Astrocyte (in vitro differentiated cells and primary cell): ENCODE measurements around the gene SOHLH2. TPM values are rescaled to one million over a fixed set of nuclear protein-coding genes. Genes with fewer than 3 reads are reported as not detected.

Experiments used
- DNase-seq: peaks from one replicate; pipeline ENCODE4 v3.0.0-alpha.2; 2010; ENCODE audit warnings: low read depth
- FAIRE-seq: peaks from 2 replicates; lab custom pipeline; 2011; peaks lifted over from hg19 to GRCh38; lab: Jason Lieb, UNC
- H2AFZ ChIP-seq: 2 replicates; pipeline ENCODE4 v1.6.0; 2012; ENCODE audit warnings: low read depth, low read length, inconsistent platforms
- H3K27ac ChIP-seq: 2 replicates; pipeline ENCODE4 v1.5.1; 2011; ENCODE audit warnings: low read depth, low read length, inconsistent platforms
- H3K27me3 ChIP-seq: 2 replicates; pipeline ENCODE4 v1.6.0; 2011; ENCODE audit warnings: low read length, inconsistent platforms; ENCODE audit not compliant: insufficient read depth
- H3K36me3 ChIP-seq: 2 replicates; pipeline ENCODE4 v1.5.1; 2011; ENCODE audit warnings: low read length, inconsistent platforms; ENCODE audit not compliant: insufficient read depth
- H3K4me1 ChIP-seq: 2 replicates; pipeline ENCODE4 v1.5.1; 2011; ENCODE audit warnings: low read length, inconsistent platforms; ENCODE audit not compliant: insufficient read depth
- H3K4me2 ChIP-seq: 2 replicates; pipeline ENCODE4 v1.6.0; 2012; ENCODE audit warnings: low read length, inconsistent platforms
- H3K4me3 ChIP-seq: 2 replicates; pipeline ENCODE4 v1.5.1; 2011; ENCODE audit warnings: low read depth, mild to moderate bottlenecking, low read length, inconsistent platforms; ENCODE audit not compliant: insufficient read depth
- H3K79me2 ChIP-seq: 2 replicates; pipeline ENCODE4 v1.6.0; 2012; ENCODE audit warnings: mild to moderate bottlenecking, low read length, inconsistent platforms; ENCODE audit not compliant: insufficient read depth
- H3K9ac ChIP-seq: 2 replicates; pipeline ENCODE4 v1.6.0; 2012; ENCODE audit warnings: mild to moderate bottlenecking, low read length, inconsistent platforms
- H3K9me3 ChIP-seq: 2 replicates; pipeline ENCODE4 v1.5.1; 2012; ENCODE audit warnings: low read depth, mild to moderate bottlenecking, low read length, inconsistent platforms; ENCODE audit not compliant: insufficient read depth
- H4K20me1 ChIP-seq: 2 replicates; pipeline ENCODE4 v1.6.0; 2012; ENCODE audit warnings: low read length, inconsistent platforms; ENCODE audit not compliant: insufficient read depth
- H3K27ac Mint-ChIP-seq: one replicate; pipeline ENCODE4 v1.8.0; 2021; ENCODE audit warnings: mild to moderate bottlenecking, mixed read lengths; ENCODE audit not compliant: unreplicated experiment
- H3K27me3 Mint-ChIP-seq: one replicate; pipeline ENCODE4 v1.8.0; 2021; ENCODE audit warnings: low read depth, mixed read lengths; ENCODE audit not compliant: unreplicated experiment
- H3K36me3 Mint-ChIP-seq: one replicate; pipeline ENCODE4 v1.8.0; 2021; ENCODE audit warnings: low read depth, mixed read lengths; ENCODE audit not compliant: unreplicated experiment
- H3K4me1 Mint-ChIP-seq: one replicate; pipeline ENCODE4 v1.8.0; 2021; ENCODE audit warnings: low read depth, mixed read lengths; ENCODE audit not compliant: unreplicated experiment
- H3K4me3 Mint-ChIP-seq: one replicate; pipeline ENCODE4 v1.8.0; 2021; ENCODE audit warnings: mild to moderate bottlenecking, moderate library complexity, mixed read lengths; ENCODE audit not compliant: unreplicated experiment
- H3K9me3 Mint-ChIP-seq: one replicate; pipeline ENCODE4 v1.8.0; 2021; ENCODE audit warnings: mild to moderate bottlenecking, mixed read lengths; ENCODE audit not compliant: unreplicated experiment
- EZH2 ChIP-seq: IDR thresholded peaks from 2 replicates; pipeline ENCODE4 v1.6.1; 2012; ENCODE audit warnings: mild to moderate bottlenecking, low read length, inconsistent platforms; ENCODE audit not compliant: insufficient read depth
- total RNA-seq: library from RNA; stranded (reverse); gene quantifications from 2 replicates; pipeline ENCODE4 v1.2.1, GENCODE V29; 2021
- TF ChIP-seq, protein P1 (sequence below): IDR thresholded peaks from 2 replicates; pipeline ENCODE4 v1.5.1; 2011; ENCODE audit warnings: low read depth, mild to moderate bottlenecking, inconsistent platforms, low read length, moderate library complexity; ENCODE audit not compliant: insufficient read depth

The SOHLH2 gene
- total RNA-seq, 1 donor from 2014 or later: not detected

DNA sequence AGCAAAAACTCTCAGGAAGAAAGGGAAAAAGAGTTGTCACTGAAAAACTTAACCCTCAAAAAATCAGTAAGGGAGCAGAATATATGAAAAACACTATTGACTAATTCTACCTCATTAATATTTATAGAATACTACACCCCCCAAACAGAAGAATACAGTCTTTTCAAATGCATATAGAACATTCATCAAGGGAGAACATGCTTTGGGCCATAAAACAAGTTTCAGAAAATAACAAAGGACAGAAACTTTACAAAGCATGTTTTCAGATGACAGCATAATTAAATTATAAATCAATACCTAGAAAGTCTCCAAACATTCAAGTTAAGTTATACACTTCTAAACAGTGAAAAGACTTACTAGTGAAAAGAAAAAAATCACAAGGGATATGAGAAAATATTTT, 30.5 kb downstream of the SOHLH2 start:
- Histone ChIP-seq H3K27me3 (no peaks in the 10 kb centered on the region), H4K20me1 (no peaks in the 10 kb centered on the region), H3K27ac (no peak overlapping the region), H3K4me2 (no peak overlapping the region), H3K4me1 (no peaks in the 10 kb centered on the region), H3K36me3 (no peaks in the 10 kb centered on the region), H3K4me3 (no peak overlapping the region), H3K79me2 (no peaks in the 10 kb centered on the region), H3K9me3 (no peaks in the 10 kb centered on the region), H2AFZ (no peak overlapping the region), H3K9ac (no peak overlapping the region)
- DNase-seq: no peak
- H3K36me3 Mint-ChIP-seq: no peaks in the 10 kb centered on the region
- no peak overlapping the region for H3K27ac Mint-ChIP-seq
- TF ChIP-seq, protein P1, sequence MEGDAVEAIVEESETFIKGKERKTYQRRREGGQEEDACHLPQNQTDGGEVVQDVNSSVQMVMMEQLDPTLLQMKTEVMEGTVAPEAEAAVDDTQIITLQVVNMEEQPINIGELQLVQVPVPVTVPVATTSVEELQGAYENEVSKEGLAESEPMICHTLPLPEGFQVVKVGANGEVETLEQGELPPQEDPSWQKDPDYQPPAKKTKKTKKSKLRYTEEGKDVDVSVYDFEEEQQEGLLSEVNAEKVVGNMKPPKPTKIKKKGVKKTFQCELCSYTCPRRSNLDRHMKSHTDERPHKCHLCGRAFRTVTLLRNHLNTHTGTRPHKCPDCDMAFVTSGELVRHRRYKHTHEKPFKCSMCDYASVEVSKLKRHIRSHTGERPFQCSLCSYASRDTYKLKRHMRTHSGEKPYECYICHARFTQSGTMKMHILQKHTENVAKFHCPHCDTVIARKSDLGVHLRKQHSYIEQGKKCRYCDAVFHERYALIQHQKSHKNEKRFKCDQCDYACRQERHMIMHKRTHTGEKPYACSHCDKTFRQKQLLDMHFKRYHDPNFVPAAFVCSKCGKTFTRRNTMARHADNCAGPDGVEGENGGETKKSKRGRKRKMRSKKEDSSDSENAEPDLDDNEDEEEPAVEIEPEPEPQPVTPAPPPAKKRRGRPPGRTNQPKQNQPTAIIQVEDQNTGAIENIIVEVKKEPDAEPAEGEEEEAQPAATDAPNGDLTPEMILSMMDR: no peak
- no peak for TF ChIP-seq EZH2
- no peak for FAIRE-seq
- no peaks in the 10 kb centered on the region for H3K4me1 Mint-ChIP-seq
- no peak overlapping the region for H3K4me3 Mint-ChIP-seq
- H3K9me3 Mint-ChIP-seq: no peaks in the 10 kb centered on the region
- H3K27me3 Mint-ChIP-seq: no peaks in the 10 kb centered on the region

DNA sequence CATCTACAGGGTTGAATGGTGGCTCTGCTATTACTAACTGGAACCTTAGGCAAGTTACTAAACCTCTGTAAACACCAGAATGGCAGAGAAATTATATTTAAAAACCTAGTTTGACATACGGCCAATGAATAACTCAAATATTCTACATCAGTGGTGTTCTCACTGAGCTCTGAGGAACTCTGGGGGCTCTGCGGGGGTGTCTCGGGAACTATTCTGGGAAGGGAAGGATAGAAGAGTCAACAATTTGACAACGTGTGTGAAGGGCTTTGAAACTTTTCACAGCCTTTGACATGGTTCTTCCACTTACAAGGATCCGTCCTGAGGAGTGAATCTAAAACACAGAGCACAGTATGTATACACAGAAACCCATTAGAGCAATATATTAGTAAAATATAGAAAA, 38.7 kb downstream of the SOHLH2 start:
- H3K9ac ChIP-seq: no peak overlapping the region
- H3K4me3 ChIP-seq: no peak overlapping the region
- Mint-ChIP-seq H3K27ac (no peak overlapping the region), H3K9me3 (no peaks in the 10 kb centered on the region), H3K4me1 (no peaks in the 10 kb centered on the region), H3K4me3 (no peak overlapping the region), H3K27me3 (no peaks in the 10 kb centered on the region), H3K36me3 (no peaks in the 10 kb centered on the region)
- FAIRE-seq (no peak), DNase-seq (no peak)
- H3K4me2 ChIP-seq: no peak overlapping the region
- no peak overlapping the region for H3K27ac ChIP-seq
- H3K27me3 ChIP-seq: no peaks in the 10 kb centered on the region
- TF ChIP-seq, protein P1: no peak
- no peak for TF ChIP-seq EZH2
- no peaks in the 10 kb centered on the region for H3K4me1 ChIP-seq
- H2AFZ ChIP-seq: no peak overlapping the region
- no peaks in the 10 kb centered on the region for H3K9me3 ChIP-seq
- no peaks in the 10 kb centered on the region for H3K36me3 ChIP-seq
- no peaks in the 10 kb centered on the region for H4K20me1 ChIP-seq
- no peaks in the 10 kb centered on the region for H3K79me2 ChIP-seq

DNA sequence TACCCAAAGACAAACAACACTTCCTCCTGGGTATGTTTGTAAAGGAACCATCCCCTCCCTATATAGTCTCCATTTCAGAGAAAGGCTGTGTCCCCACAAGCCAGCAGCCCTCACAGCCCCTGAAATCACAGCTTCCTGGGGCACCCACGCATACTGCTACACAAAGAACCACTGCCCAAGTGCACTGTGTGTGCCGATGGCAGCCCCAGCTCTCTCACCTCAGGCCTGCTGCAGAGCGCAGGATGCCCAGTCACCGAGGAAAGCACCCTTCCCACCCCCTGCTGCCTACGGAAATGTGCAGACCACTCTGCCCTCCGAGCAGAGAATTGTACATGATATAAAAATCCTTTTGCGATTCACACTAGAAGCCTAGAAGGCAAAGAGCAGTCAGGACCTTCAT, 39.4 kb downstream of the SOHLH2 start:
- H3K4me1 Mint-ChIP-seq: no peaks in the 10 kb centered on the region
- H3K9me3 Mint-ChIP-seq: no peaks in the 10 kb centered on the region
- DNase-seq: no peak
- Histone ChIP-seq H2AFZ (no peak overlapping the region), H4K20me1 (no peaks in the 10 kb centered on the region), H3K9ac (no peak overlapping the region), H3K4me1 (no peaks in the 10 kb centered on the region), H3K4me2 (no peak overlapping the region), H3K79me2 (no peaks in the 10 kb centered on the region), H3K27ac (no peak overlapping the region), H3K4me3 (no peak overlapping the region), H3K36me3 (no peaks in the 10 kb centered on the region), H3K27me3 (no peaks in the 10 kb centered on the region), H3K9me3 (no peaks in the 10 kb centered on the region)
- no peak for FAIRE-seq
- no peak for TF ChIP-seq EZH2
- TF ChIP-seq, protein P1: no peak
- H3K27me3 Mint-ChIP-seq: no peaks in the 10 kb centered on the region
- no peak overlapping the region for H3K27ac Mint-ChIP-seq
- H3K4me3 Mint-ChIP-seq: no peak overlapping the region
- H3K36me3 Mint-ChIP-seq: no peaks in the 10 kb centered on the region
